Colon (tissue), 2 donors: ENCODE results near the gene CSNK2A1.
"Not testable (repeated sequence)": the region's sequence is repeated elsewhere in the genome, so short reads cannot be mapped to it uniquely, and the experiment has no call there.

Experiments
- FAIRE-seq: peaks from 2 replicates; lab custom pipeline; 2012; peaks lifted over from hg19 to GRCh38; lab: Jason Lieb, UNC
- donor health status: control.
- donor health status: control.

Gene CSNK2A1

DNA sequence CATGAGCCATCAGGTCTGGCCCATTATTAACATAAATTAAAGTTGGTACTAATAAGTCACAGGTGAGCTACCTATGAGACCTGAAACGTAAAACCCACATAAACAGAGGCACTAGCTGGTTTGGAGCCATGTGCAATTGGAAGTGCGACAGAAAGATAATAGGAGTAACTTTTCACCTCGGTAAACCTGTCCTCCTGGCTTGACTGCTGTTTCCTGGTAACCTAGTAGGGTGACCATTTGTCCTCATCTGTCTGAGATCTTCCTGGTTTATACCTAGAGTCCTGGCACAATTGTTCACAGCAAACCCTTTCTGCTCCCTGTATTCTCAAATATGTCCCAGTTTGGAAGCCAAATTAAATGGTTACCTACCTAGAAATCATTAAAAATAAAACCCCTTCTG, 88.6 kb downstream of the CSNK2A1 start:
- no peak for FAIRE-seq

DNA sequence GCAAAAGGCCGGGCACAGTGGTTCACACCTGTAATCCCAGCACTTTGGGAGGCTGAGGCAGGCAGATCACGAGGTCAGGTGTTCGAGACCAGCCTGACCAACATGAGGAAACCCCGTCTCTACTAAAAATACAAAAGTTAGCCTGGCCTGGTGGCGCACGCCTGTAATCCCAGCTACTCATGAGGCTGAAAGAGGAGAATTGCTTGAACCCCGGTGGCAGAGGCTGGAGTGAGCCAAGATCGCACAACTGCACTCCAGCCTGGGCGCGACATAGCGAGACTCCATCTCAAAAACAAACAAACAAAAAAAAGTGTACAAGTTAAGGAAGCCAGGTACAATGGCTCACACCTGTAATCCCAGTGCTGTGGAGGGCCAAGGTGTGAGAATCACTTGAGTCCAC, 91.6 kb downstream of the CSNK2A1 start:
- FAIRE-seq = not testable (repeated sequence)

DNA sequence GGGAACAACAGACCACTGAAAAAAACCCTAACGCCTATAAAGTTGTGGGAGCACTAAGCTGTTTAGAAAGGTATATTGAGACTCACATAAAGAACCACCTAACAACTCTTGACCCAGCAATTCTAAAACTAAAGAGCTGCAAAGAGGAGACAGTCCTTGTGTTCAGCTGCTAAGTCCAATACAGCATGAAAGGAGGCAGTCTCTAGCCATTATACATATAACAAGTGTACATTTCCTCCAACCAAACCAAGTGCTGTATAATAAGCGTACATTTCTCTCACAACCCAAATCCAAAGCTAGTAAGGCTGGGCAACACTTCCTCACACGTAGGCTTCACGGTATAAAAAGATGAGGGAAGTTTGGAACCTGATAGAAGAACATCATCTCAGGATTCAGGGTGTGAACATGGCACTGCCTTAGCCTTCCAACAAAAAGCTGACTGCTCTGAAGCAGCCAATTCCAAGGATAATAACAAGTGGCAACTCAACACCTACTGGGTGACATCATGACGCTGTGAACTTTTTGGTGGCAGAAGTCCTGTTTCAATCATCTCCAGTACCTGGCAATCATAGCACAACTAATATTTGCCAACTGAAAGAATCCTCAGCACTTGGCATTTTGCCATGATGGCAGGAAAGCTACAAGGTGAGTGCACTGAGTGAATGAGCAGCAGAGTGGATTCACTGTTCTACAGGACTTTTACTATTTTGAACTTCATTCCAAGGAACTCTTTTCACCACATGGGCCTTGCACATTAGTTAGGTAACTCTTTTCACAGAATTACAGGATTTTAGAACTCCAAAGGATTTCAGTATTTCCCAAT, 97.9 kb downstream of the CSNK2A1 start:
- no peak for FAIRE-seq

DNA sequence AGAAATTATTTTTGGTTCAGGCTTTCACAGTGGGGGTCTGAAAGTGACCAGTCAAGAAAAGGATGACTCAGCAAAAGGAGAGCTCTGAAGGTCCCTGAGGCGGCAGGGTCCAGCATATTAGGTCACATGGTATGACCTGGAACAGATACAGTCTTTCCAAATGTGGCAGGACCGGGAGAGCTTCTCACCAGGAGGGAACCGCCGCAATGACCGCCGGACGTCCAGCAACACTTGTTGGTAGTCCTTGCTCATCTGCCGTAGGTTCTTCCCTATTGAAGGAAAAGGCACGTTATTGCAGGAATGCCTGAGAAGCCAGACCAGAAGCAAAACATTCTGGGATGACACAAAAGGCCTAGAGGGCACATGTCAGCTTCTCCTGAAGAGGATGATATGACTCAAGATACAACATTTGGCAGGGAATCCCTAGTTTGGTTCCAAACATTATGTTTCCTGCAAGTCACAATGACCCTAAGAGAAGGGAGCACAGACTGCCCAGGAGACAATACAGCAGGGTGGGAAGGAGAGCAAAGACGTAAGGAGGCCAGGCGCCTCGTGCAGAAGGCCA, 98.6 kb downstream of the CSNK2A1 start:
- FAIRE-seq = no peak

DNA sequence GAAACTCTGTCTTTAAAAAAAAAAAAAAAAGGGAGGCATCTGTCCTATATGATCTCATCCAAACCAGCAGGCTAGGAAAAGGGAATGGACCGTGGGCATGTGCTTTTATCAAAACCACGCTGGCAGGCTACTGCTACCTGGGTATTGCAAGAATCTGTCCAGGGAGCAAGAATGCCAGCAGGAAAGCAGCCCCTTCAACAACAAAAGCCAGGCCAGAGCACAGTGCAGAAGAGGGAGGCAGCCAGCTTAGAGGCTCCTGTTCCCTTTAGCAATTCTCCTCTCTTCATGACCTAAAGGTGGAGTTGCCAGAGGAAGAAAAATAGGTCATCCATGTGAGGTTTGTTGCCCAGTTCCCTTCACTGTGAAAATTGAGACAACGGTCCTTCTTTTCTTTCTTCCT, 99.5 kb downstream of the CSNK2A1 start:
- no peak for FAIRE-seq

DNA sequence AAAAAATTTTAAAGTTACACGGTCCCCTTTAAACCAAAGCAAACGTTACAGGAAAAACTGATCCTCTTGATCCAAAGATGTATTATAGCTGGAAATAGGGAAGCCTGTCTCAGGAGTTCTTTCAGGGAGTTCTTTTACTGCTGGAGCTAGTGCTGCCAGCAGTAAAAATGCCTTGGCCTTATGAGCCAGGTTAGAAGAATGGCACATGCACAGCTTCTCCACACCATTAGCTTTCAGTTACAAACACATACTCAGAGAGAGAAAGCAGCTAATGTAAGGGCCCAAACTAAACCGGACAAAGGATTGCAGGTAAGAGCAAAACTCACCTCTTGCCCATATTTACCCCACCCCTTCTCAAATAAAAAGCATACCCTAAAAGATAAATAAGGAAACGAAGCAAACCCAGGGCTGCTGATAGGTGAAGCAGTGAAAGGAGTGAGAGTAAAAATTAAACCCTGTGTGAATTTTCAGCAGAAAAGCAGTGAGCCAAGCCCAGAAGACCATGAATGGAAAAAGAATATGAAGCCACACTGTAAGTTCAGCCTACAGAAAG, 100.3 kb downstream of the CSNK2A1 start:
- FAIRE-seq = no peak

DNA sequence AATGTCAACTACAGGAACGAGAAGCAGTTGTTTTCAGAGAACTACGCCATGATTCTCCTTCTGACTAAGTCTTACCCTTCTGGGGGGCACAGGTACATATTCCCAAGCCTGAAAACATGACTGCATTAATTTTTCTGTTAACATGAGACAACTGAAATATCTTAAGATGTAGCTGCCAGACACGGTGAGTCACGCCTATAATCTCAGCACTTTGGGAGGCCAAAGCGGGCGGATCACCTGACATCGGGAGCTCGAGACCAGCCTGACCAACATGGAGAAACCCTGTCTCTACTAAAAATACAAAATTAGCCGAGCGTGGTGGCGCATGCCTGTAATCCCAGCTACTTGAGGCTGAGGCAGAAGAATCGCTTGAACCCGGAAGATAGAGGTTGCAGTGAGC, 103.0 kb downstream of the CSNK2A1 start:
- no peak for FAIRE-seq

DNA sequence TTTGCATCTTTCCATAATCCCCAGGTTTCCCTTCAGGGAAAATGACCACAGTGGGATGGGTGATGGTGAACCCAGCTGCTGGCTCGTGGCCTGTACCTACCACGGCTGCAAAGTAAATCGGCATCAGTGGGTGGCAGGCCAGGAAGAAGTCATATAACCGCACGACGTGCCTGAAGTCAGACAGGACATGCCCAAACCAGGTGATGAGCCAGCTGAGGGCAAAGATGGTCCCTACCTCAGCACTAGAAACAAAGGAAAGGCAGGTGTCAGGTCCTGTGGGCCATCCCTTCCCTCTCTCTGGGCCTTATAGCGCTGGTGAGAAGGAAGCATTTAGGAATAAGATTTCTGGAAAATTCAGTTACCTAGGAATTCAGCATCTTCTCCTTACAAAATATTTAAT, 103.4 kb downstream of the CSNK2A1 start:
- FAIRE-seq = no peak

DNA sequence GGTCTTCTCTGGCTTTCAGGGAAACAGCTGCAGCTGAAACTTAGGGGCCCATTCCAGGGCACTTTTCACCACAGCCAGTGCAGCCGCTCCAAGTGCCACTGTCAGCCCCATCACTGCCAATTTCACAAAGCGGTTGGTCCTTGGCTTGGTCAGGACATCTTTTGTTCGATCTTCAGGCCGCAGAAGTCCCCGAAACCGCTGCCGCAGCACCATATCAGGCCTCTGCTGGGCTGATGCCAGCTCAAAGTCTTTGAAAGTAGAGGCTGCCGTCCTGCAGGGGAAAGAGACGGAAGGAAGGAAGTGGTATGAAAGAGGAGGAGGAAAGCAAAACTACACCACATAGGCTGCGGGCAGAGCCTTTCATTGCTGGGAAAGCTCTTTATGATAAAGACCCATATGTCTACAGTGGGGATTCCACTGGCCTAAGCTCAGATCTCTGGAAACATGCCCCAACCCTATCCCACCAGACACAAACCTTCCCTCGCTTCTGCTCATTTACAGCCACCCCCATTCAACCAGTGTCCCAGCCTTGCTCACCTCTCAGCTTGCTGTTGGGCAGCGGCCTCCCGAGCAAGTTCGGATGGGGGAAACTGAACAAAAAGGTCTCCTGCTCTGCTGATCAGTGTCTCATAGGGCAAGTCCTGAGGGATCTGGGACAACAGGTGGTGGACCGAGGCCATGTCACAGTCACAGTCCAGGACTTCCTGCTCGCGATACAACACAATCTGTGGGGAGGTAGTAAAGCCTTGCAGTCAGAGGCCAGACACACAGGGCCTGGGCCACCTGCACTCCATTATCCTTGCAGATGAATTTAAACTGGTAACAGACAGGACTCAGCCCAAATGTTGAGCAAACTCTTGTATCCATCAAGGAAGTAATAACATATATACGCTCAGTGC, 104.8 kb downstream of the CSNK2A1 start:
- FAIRE-seq = no peak

DNA sequence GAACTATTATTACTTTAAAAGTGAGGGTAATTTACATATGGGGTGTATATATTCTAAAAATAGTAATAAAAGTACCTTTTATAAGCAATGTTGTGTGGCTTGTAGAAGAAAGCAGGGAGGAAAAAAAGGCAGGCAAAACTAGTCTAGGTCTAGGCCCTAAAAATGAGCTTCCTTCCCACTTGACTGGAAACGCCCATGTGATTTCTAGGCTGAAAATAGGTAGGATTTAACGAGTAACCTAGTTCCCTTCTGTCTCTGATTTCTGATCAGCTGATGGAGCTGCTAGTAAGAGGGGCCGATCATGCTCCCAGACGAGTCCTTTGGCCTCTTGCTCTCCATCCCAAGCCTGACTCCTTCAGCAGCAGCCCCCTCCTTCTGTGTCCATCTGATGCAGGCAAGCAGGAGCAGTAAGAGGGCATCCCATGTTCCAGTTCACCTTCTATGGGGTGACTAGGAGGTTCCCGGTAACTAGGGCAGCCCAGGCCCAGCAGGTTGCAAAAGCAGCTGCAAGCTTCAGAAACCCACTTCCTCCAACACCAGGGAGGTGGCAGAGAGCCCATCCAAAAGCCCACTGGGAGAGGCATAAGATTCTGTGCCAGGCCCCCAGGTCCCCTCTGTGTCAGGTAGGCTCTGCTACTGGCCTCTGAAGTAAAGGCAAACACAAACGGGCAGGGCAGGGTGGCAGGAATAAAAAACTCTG, 105.7 kb downstream of the CSNK2A1 start:
- FAIRE-seq = no peak

DNA sequence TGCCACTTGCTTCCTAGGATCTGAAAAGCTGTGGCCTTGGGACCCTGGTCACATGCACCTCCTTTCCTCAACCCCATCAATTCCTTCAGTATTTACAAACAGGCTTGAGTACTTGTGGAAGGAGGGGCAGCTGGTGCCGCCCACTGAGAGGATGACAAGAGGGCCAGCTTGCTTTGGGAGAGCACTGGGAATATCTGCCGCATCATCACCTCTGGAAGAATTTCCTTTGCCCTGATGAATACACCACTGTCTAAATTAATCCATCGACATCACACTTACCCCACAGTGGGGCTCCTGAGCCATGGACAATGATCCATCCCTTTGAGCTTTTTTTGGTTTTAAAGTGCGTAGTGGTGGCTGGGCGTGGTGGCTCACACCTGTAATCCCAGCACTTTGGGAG, 107.1 kb downstream of the CSNK2A1 start:
- FAIRE-seq = no peak

DNA sequence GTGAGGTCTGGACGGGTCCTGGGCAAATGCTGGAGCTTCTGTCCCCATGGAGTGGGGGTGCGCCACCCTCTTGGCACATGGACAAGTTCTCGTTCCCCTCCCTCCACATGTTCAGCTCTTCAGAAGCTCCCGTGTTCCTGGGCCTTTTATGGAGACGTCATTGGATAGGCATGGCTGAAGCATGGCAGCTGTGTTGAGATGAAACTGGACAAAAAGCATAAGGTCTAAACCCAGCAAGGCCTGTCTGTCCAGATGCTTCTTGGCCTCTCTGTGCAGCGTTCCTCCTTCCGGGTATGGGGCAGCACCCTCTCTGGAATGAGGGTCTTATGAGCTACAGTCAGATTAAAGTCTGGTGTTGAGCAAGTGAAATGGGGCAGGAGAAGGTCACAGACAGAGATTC, 108.0 kb downstream of the CSNK2A1 start:
- no peak for FAIRE-seq

DNA sequence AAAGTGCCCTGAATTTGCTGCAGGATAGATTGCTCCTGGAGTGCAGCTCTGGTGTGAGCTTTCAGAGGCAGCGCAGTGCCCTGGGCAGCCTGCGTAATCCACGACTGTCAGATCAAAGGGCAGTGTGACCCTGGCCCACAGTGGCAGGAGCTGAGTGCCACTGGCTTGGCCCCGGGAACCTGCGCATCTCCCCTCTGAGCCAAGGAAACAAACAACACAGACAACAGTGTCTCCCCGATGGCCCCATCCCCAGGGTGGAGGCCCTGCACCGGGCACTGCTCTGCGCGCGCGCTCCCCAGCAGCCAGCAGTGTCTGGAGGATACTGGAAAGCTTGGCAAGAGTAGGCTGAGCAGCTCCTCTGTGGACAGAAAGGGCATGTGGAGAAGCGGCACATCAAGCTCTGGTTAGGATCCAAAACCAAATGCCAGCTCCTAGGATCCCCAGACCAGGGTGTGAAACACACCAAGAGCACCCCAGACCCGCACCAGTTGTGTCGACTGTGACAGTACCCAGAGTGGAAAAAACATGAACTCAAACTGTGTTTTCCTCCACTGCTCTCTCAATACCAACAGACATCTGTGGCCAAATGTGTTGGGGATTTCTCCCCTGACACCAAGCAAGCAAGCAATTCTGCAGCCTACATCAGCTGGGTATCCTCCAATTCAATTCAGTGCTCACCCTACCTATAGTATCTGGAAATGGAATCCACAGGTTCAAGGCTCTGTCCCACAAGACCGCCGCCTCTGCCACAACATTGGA, 108.8 kb downstream of the CSNK2A1 start:
- FAIRE-seq = no peak

DNA sequence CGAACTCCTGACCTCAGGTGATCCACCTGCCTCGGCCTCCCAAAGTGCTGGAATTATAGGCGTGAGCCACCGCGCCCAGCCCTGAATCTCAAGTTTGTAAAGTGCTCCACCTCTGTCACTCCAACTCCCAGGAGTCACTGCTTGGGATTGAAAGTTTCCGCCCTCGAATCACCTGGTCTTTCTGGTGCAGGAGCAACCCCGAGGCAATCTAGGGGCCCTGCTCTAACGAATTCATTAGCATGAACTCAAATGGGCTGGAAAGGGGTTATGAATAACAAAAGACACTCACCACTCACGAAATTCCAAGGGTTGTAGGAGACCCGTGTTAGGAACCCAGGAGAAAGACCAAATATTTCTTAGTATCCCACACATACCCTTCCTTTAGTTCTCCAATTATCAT, 109.4 kb downstream of the CSNK2A1 start:
- no peak for FAIRE-seq

DNA sequence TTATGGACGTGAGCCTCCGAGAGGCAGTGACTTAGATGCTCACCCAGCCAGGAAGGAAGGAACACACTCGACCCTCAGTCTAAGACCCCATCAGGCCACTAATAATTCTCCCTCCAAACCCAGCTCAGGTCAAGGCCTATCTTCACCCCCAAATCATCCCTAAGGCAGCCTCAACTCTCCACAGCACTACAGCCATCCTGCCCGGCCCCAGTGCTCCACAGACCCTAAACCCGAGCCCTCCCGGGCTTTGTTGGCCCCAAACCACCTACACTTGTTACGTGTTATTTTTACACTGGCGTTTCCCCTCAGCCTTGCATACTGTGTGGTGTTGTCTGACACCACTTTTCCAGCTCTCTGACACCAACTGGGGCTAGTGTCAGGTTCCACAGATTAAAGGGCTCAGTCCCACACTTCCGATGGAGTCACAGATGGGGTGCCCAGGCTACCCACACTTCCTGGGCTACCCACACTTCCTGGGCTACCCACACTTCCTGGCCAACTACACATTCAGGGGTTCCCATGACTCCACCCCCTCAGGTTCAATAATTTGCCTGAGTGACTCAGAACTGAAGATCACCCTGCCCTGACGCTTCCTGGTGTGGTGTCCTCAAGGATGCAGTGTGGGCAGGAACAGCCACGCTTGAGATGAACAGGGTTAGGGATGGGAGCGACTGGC, 110.2 kb downstream of the CSNK2A1 start:
- no peak for FAIRE-seq

DNA sequence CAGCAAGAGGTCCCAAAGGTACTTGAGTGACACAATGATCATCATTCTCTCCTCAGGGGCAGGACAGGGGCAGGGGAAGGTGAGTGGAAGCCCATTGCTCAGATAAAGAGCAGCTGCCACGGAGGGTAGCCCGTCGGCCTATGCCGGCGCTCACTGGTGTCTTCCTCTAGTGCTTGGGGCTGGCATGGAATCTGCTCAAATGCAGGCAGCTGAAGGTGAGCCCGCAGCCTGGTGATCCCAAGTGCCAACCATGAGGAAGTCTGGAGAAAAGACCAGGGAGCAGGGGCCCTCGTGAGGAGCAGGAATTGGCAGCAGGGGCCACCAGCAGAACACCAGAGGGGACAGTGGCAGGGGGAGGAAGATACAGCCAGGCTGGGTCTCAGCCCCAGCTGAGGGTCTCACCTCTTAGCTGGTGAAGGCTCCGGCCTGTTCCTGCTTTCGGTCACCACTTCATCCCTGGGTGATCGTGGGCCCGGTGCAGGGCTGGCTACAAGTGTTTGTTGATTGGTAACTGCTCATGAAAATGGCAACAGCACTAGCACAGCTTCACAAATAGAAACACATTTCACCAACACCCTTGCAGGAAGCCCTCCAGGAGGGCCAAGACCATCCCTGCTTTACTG, 110.8 kb downstream of the CSNK2A1 start:
- FAIRE-seq = no peak

DNA sequence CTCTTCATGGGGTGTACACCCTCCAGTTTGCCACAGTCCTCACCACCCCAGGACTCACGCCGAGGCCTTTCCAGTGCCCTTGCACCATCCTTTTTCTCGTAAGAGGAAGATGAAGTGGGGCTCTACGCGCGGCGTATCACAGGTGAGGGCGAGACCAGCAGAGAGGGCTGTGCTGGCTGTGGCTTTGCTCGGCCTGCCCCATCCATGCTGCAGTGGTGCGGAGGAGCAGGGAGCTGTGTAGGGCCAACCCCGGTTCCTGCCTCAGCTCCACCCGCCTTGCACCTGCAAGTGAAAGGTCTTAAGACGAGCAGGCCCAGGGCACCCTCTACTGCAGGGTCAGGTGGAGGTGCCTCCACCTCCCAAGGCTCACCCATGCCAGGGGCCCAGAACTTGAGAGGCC, 111.4 kb downstream of the CSNK2A1 start:
- FAIRE-seq = no peak

DNA sequence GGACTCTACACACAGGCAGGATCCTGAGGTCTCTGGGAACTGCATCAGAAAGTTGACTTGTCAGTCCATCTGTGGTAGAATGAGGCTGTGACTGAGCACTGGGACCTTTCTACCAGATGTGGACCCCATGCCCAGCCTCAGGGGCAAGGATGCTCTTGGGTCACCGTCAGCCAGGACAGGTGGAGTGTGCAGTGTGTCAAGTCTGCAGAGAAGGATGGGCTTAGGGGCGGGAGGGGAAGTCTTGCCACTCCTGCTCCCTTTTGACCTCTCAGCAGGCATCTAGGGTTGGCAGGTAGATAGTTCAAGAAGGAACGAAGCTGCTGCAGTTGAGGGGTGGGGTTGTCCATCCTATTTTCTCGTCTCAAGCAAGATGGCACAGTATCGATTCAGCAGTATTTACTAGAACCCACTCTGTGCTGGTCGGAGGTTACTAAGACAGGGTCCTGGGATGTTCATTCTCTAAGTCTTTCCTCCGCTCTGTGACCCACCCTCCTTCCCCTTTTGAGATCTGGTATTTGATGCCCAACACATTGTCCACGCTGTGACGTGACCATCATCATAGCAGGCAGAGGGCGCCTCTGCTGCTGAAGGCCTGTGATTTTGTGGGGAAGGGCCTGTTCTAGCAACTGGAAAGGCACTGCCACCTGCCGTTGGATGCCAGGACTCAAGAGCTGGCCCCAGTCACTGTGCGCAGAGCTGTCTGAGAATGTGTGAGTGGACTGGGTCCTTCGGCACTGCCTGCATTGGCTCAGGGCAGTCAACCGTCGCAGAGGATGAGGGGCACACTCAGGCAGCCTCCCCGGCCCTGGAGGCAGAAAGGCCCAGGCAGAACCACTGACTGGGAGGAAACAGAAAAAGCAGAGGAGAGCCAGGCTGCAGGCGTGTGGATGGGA, 112.3 kb downstream of the CSNK2A1 start:
- no peak for FAIRE-seq
